VCaP (cell line): ENCODE data around the gene PACSIN1.

ENCODE experiments used
- H3K27ac ChIP-seq: fragments of 450-650 bp; 2 replicates; pipeline ENCODE4 v1.5.1; 2017
- CTCF ChIP-seq: fragments of 450-650 bp; conservative IDR thresholded peaks from 2 replicates; pipeline ENCODE4 v1.5.1; 2017; ENCODE audit warnings: mild to moderate bottlenecking, moderate library complexity

PACSIN1 gene

GRCh38 chr6:34584694-34585093, 118.8 kb downstream of the PACSIN1 start:
- H3K27ac ChIP-seq: no peak overlapping the region

More at GRCh38 chr6:34584694-34585093, 118.8 kb downstream of the PACSIN1 start:
- no peak for TF ChIP-seq CTCF
